SK-N-SH treated with all-trans-retinoic acid at 6 μM for 48 hours (cell line): Measurements from ENCODE around the gene PSMD14.
"Not testable (repeated sequence)": the region's sequence is repeated elsewhere in the genome, so short reads cannot be mapped to it uniquely, and the experiment has no call there.

Experiments used
- ATAC-seq: fragments of 200-7000 bp; cut with Tn5 transposase; 3 replicates; pipeline ENCODE4 v1.9.1; 2020; ENCODE audit warnings: mild to moderate bottlenecking, moderate library complexity
- ARNTL ChIP-seq: fragments of 450-650 bp; formaldehyde crosslinking; IDR thresholded peaks from 2 replicates; pipeline ENCODE4 v1.5.0; 2020; ENCODE audit warnings: low read depth, mild to moderate bottlenecking, moderate library complexity, borderline replicate concordance
- BACH2 ChIP-seq: fragments of 250-450 bp; sonication (Bioruptor Pico); IDR thresholded peaks from 2 replicates; pipeline ENCODE4 v1.9.0; 2021; ENCODE audit warnings: mild to moderate bottlenecking, borderline replicate concordance
- CSDC2 ChIP-seq: fragments of 250-450 bp; sonication (Bioruptor Pico); IDR thresholded peaks from 2 replicates; pipeline ENCODE4 v1.5.0; 2020; ENCODE audit warnings: mild to moderate bottlenecking, moderate library complexity
- ESRRG ChIP-seq: fragments of 250-450 bp; sonication (Bioruptor Pico); IDR thresholded peaks from 2 replicates; pipeline ENCODE4 v1.6.1; 2021; ENCODE audit warnings: mild to moderate bottlenecking
- ISL1 ChIP-seq: fragments of 250-450 bp; sonication (Bioruptor Pico); IDR thresholded peaks from 2 replicates; pipeline ENCODE4 v2.1.2; 2022; ENCODE audit warnings: mild to moderate bottlenecking, moderate library complexity
- PPARA ChIP-seq: fragments of 250-450 bp; sonication (Bioruptor Pico); IDR thresholded peaks from 2 replicates; pipeline ENCODE4 v1.5.0; 2020; ENCODE audit warnings: mild to moderate bottlenecking, borderline replicate concordance
- RARB ChIP-seq: fragments of 250-450 bp; sonication (Bioruptor Pico); IDR thresholded peaks from 2 replicates; pipeline ENCODE4 v1.8.0; 2021; ENCODE audit warnings: mild to moderate bottlenecking, moderate library complexity
- SNAI2 ChIP-seq: fragments of 250-450 bp; sonication (Bioruptor Pico); IDR thresholded peaks from 2 replicates; pipeline ENCODE4 v1.5.0; 2020; ENCODE audit warnings: mild to moderate bottlenecking, moderate library complexity
- TCF4 ChIP-seq: fragments of 250-450 bp; sonication (Bioruptor Pico); IDR thresholded peaks from 2 replicates; pipeline ENCODE4 v1.8.0; 2021; ENCODE audit warnings: mild to moderate bottlenecking, moderate library complexity, borderline replicate concordance
- TOX ChIP-seq: fragments of 250-450 bp; sonication (Bioruptor Pico); IDR thresholded peaks from 2 replicates; pipeline ENCODE4 v1.8.0; 2021; ENCODE audit warnings: mild to moderate bottlenecking, moderate library complexity, borderline replicate concordance
- ZC3H10 ChIP-seq: fragments of 250-450 bp; sonication (Bioruptor Pico); IDR thresholded peaks from 2 replicates; pipeline ENCODE4 v1.5.1; 2021; ENCODE audit warnings: mild to moderate bottlenecking, moderate library complexity
- ZFP3 ChIP-seq: fragments of 250-450 bp; sonication (Bioruptor Pico); IDR thresholded peaks from 2 replicates; pipeline ENCODE4 v1.5.0; 2020; ENCODE audit warnings: mild to moderate bottlenecking, moderate library complexity
- ZNF565 ChIP-seq: fragments of 450-650 bp; formaldehyde crosslinking; conservative IDR thresholded peaks from 2 replicates; pipeline ENCODE4 v1.5.0; 2020; ENCODE audit warnings: low read depth, mild to moderate bottlenecking, moderate library complexity
- ZNF70 ChIP-seq: fragments of 450-650 bp; formaldehyde crosslinking; IDR thresholded peaks from 2 replicates; pipeline ENCODE4 v1.5.0; 2020; ENCODE audit warnings: mild to moderate bottlenecking, moderate library complexity
- ZNF8 ChIP-seq: fragments of 450-650 bp; formaldehyde crosslinking; IDR thresholded peaks from 2 replicates; pipeline ENCODE4 v1.5.0; 2020; ENCODE audit warnings: mild to moderate bottlenecking, moderate library complexity
- TF ChIP-seq, protein P1 (sequence below): fragments of 250-450 bp; sonication (Bioruptor Pico); IDR thresholded peaks from 2 replicates; pipeline ENCODE4 v1.5.0; 2020; ENCODE audit warnings: mild to moderate bottlenecking, moderate library complexity
- TF ChIP-seq, protein P2 (sequence below): fragments of 250-450 bp; sonication (Bioruptor Pico); IDR thresholded peaks from 2 replicates; pipeline ENCODE4 v1.8.0; 2020; ENCODE audit warnings: mild to moderate bottlenecking, moderate library complexity, borderline replicate concordance
- TF ChIP-seq, protein P3 (sequence below): fragments of 250-450 bp; sonication (Bioruptor Pico); IDR thresholded peaks from 2 replicates; pipeline ENCODE4 v1.5.1; 2020; ENCODE audit warnings: low read depth, mild to moderate bottlenecking, moderate library complexity
- TF ChIP-seq, protein P4 (sequence below): fragments of 250-450 bp; sonication (Bioruptor Pico); IDR thresholded peaks from 2 replicates; pipeline ENCODE4 v1.5.1; 2021; ENCODE audit warnings: mild to moderate bottlenecking, moderate library complexity

Gene PSMD14

DNA sequence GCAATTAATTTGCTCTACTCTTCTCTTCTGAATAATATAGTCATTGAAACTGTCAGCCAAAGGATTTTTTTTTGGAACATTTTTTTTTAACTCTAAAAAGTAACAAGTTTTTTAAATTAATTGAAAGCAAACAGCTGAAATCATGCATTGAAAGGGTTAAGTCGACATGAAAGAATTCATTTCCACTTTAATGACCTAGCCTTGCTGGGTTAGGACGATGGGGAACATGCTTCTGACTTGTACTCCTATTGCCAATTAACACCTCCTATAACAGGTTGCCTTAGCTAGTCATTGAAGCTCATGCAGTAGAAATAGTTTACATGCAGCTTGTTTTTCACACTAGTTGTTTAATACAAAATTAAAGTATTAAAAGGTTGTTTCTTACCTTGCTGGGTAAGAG lies 47.8 kb downstream of the PSMD14 start (continued):
- TF ChIP-seq, protein P1, sequence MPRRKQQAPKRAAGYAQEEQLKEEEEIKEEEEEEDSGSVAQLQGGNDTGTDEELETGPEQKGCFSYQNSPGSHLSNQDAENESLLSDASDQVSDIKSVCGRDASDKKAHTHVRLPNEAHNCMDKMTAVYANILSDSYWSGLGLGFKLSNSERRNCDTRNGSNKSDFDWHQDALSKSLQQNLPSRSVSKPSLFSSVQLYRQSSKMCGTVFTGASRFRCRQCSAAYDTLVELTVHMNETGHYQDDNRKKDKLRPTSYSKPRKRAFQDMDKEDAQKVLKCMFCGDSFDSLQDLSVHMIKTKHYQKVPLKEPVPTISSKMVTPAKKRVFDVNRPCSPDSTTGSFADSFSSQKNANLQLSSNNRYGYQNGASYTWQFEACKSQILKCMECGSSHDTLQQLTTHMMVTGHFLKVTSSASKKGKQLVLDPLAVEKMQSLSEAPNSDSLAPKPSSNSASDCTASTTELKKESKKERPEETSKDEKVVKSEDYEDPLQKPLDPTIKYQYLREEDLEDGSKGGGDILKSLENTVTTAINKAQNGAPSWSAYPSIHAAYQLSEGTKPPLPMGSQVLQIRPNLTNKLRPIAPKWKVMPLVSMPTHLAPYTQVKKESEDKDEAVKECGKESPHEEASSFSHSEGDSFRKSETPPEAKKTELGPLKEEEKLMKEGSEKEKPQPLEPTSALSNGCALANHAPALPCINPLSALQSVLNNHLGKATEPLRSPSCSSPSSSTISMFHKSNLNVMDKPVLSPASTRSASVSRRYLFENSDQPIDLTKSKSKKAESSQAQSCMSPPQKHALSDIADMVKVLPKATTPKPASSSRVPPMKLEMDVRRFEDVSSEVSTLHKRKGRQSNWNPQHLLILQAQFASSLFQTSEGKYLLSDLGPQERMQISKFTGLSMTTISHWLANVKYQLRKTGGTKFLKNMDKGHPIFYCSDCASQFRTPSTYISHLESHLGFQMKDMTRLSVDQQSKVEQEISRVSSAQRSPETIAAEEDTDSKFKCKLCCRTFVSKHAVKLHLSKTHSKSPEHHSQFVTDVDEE (CRISPR knock-in tag), result no peak
- TF ChIP-seq, all 23 proteins: peak for 0

DNA sequence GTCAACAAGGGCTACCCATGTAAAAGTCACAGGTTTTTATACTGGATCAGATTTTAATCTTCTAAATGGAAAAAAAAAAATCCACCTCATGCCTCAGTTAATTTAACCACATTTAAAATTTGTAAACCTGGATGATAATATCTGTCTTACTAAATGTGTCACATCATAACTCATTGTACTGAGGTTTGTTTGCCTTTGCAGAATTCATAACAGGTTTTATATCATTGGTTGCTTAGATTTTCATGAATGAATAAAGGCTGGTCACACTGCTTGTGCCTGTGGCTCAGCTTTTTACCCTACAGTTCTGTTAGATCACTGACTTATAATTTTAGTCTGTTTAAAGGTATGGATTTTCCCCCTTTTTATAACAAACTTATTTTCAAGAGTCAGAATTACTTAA lies 48.9 kb downstream of the PSMD14 start:
- TF ChIP-seq, protein P2, sequence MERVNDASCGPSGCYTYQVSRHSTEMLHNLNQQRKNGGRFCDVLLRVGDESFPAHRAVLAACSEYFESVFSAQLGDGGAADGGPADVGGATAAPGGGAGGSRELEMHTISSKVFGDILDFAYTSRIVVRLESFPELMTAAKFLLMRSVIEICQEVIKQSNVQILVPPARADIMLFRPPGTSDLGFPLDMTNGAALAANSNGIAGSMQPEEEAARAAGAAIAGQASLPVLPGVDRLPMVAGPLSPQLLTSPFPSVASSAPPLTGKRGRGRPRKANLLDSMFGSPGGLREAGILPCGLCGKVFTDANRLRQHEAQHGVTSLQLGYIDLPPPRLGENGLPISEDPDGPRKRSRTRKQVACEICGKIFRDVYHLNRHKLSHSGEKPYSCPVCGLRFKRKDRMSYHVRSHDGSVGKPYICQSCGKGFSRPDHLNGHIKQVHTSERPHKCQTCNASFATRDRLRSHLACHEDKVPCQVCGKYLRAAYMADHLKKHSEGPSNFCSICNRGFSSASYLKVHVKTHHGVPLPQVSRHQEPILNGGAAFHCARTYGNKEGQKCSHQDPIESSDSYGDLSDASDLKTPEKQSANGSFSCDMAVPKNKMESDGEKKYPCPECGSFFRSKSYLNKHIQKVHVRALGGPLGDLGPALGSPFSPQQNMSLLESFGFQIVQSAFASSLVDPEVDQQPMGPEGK (CRISPR knock-in tag), result no peak
- TF ChIP-seq, all 23 proteins: peak for 0
- no peak for ATAC-seq

DNA sequence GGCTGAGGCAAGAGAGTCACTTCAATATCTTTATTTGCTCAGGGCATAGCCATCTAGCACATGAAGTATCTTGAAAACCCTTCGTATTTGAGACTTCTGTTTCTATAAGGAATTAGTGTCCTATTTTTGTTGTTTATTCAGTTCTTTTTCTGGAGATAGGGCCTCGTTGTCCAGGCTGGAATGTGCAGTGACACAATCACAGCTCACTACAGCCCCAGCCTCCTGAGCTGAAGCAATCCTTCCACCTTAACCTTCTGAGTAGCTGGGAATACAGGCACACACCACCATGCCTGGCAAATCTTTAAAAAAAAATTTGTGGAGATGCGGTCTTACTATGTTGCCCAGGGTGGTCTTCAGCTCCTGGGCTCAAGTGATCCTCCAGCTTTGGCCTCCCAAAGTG lies 50.6 kb downstream of the PSMD14 start:
- ATAC-seq, result no peak
- no peak for TF ChIP-seq ZNF8 (CRISPR knock-in tag)
- no peak for TF ChIP-seq ZNF70 (CRISPR knock-in tag)
- no peak for TF ChIP-seq ZNF565
- no peak for TF ChIP-seq ARNTL (CRISPR knock-in tag)
- no peak for TF ChIP-seq TOX (CRISPR knock-in tag)
- TF ChIP-seq, all 23 proteins: peak for 0

DNA sequence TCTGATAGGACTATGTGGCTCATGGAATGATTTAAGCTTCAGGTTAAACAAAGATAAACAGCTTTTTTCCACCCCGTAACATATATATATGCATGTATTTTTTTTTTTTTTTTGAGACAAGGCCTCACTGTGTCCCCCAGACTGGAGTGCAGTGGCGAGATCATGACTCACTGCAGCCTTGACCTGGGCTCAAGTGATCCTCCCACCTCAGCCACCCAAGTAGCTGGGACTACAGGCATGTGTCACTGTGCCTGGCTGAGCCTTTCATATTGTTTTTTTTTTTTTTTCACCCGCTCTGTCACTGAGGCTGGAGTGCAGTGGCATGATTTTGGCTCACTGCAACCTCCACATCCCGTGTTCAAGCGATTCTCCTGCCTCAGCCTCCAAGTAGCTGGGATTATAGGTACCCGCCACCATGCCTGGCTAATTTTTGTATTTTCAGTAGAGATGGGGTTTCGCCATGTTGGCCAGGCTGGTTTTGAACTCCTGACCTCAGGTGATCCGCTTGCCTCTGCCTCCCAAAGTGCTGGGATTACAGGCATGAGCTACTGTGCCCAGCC lies 52.0 kb downstream of the PSMD14 start:
- not testable (repeated sequence) for ATAC-seq

DNA sequence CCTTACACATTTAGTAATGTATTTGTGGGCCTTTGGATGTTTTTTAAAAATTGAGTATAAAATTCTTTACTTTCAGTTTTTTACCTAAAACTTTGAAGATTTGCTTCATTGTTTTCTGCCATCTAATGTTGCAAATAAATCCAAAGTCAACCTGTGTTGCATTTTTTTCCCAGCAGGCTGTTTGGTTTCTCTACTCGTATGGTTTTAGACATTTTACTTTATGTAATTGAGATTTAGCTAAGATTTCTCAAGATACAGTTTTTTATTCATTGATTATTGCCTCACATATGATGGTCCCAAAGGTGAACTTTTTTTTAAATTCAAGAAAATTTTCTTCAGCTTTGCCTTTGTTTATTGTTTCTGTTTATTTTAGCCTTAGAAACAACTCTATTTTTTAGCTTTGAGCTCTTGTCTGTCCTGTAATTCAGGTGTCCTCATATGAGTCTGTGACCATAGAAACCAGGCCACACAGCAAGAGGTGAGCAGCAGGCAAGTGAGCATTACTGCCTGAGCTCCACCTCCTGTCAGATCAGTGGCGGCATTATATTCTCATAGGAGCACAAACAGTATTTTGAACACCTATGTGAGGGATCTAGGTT lies 54.4 kb downstream of the PSMD14 start:
- no peak for ATAC-seq
- TF ChIP-seq ISL1 (no peak), TCF4 (CRISPR knock-in tag) (no peak), ZFP3 (CRISPR knock-in tag) (no peak), ARNTL (CRISPR knock-in tag) (no peak), CSDC2 (CRISPR knock-in tag) (no peak), ZNF8 (CRISPR knock-in tag) (no peak), ESRRG (CRISPR knock-in tag) (no peak), ZNF70 (CRISPR knock-in tag) (no peak), TOX (CRISPR knock-in tag) (no peak), BACH2 (CRISPR knock-in tag) (no peak), ZC3H10 (CRISPR knock-in tag) (no peak), SNAI2 (CRISPR knock-in tag) (no peak), RARB (CRISPR knock-in tag) (no peak), PPARA (no peak)
- TF ChIP-seq, protein P2 (CRISPR knock-in tag), result no peak
- TF ChIP-seq, protein P3, sequence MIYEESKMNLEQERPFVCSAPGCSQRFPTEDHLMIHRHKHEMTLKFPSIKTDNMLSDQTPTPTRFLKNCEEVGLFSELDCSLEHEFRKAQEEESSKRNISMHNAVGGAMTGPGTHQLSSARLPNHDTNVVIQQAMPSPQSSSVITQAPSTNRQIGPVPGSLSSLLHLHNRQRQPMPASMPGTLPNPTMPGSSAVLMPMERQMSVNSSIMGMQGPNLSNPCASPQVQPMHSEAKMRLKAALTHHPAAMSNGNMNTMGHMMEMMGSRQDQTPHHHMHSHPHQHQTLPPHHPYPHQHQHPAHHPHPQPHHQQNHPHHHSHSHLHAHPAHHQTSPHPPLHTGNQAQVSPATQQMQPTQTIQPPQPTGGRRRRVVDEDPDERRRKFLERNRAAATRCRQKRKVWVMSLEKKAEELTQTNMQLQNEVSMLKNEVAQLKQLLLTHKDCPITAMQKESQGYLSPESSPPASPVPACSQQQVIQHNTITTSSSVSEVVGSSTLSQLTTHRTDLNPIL (CRISPR knock-in tag), result no peak
- TF ChIP-seq, protein P1 (CRISPR knock-in tag), result no peak
- TF ChIP-seq, protein P4, sequence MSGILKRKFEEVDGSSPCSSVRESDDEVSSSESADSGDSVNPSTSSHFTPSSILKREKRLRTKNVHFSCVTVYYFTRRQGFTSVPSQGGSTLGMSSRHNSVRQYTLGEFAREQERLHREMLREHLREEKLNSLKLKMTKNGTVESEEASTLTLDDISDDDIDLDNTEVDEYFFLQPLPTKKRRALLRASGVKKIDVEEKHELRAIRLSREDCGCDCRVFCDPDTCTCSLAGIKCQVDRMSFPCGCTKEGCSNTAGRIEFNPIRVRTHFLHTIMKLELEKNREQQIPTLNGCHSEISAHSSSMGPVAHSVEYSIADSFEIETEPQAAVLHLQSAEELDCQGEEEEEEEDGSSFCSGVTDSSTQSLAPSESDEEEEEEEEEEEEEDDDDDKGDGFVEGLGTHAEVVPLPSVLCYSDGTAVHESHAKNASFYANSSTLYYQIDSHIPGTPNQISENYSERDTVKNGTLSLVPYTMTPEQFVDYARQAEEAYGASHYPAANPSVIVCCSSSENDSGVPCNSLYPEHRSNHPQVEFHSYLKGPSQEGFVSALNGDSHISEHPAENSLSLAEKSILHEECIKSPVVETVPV, result no peak
